Sigmoid colon (tissue), 4 donors: ENCODE results near the gene CRIP3.

Experiments used
- CTCF ChIP-seq, 4 experiments: fragments of 450-650 bp in 3 of 4; fragments of 200-600 bp in 1 of 4; IDR thresholded peaks; one replicate each; pipeline ENCODE4 v1.5.1; 2016 to 2019; ENCODE audit warnings: antibody characterized with exemption in 4 of 4, mild to moderate bottlenecking in 3 of 4, moderate library complexity in 2 of 4
- POLR2AphosphoS5 ChIP-seq, 4 donors: sonication (generic); formaldehyde crosslinking; IDR thresholded peaks; one replicate each; pipeline ENCODE4 v1.6.1; 2017; ENCODE audit warnings: antibody characterized with exemption in 4 of 4

GRCh38 chr6:43299338-43300293 lies 9.0 kb downstream of the CRIP3 start:
- TF ChIP-seq CTCF (IDR thresholded peaks at IDR 0.05) (no peak), POLR2AphosphoS5 (IDR thresholded peaks at IDR 0.05) (no peak)
